NCI-H446 treated with DMSO at 0.1 percent for 48 hours (cell line): ENCODE measurements around the gene ATG10.

Source experiments
- DNase-seq: peaks from one replicate; lab custom pipeline; 2025; lab: John Stamatoyannopoulos, UW

ATG10 gene

GRCh38 chr5:82276800-82277612 lies 305.2 kb downstream of the ATG10 start:
- DNase-seq = no peak

GRCh38 chr5:82277613-82277986 lies 305.8 kb downstream of the ATG10 start:
- DNase-seq = no peak

GRCh38 chr5:82277987-82278710 lies 306.3 kb downstream of the ATG10 start, which contains the start of gene RPS23:
TSS of gene RPS23 (minus strand) at chr5:82278354. CDS start at chr5:82278323, 31 bp downstream.
- peak; percentile 85 for DNase-seq

- no peak for DNase-seq
Observed at GRCh38 chr5:82278711-82279370, 307.0 kb downstream of the ATG10 start.

GRCh38 chr5:82283893-82284292 lies 312.1 kb downstream of the ATG10 start:
- DNase-seq = no peak

- DNase-seq = no peak
Observed at GRCh38 chr5:82285206-82285605, 313.4 kb downstream of the ATG10 start.

GRCh38 chr5:82287625-82288024 lies 315.8 kb downstream of the ATG10 start:
- DNase-seq = no peak

GRCh38 chr5:82290005-82290404 lies 318.2 kb downstream of the ATG10 start:
- no peak for DNase-seq

- DNase-seq = no peak
Observed at GRCh38 chr5:82290908-82291307, 319.1 kb downstream of the ATG10 start.

GRCh38 chr5:82291420-82291819 lies 319.6 kb downstream of the ATG10 start:
- no peak for DNase-seq

GRCh38 chr5:82295144-82295543 lies 323.3 kb downstream of the ATG10 start:
- no peak for DNase-seq

- DNase-seq = no peak
Observed at GRCh38 chr5:82295959-82296531, 324.2 kb downstream of the ATG10 start.

GRCh38 chr5:82296929-82297328 lies 325.1 kb downstream of the ATG10 start:
- DNase-seq = no peak

GRCh38 chr5:82297711-82298110 lies 325.9 kb downstream of the ATG10 start:
- no peak for DNase-seq

GRCh38 chr5:82298668-82299067 lies 326.8 kb downstream of the ATG10 start:
- no peak for DNase-seq

GRCh38 chr5:82301190-82301589 lies 329.4 kb downstream of the ATG10 start:
- no peak for DNase-seq
